Measurements from ENCODE around the gene FAM241A.
"Not testable (repeated sequence)": the region's sequence is repeated elsewhere in the genome, so short reads cannot be mapped to it uniquely, and the experiment has no call there.

Gene FAM241A

GRCh38 chr4:112145326-112145789 lies at the start of gene FAM241A:
Gene FAM241A (plus strand): TSS chr4:112145454. CDS start chr4:112145581, 127 bp downstream.
- DNase-seq (ENCODE audit: low read depth) = peak; percentile 93

GRCh38 chr4:112098841-112099530 lies 46.3 kb upstream of the FAM241A start:
- no peak for DNase-seq (ENCODE audit: low read depth)

GRCh38 chr4:112099701-112100297 lies 45.5 kb upstream of the FAM241A start:
- DNase-seq (ENCODE audit: low read depth) = no peak

GRCh38 chr4:112102875-112103370 lies 42.3 kb upstream of the FAM241A start:
- no peak for DNase-seq (ENCODE audit: low read depth)

DNA sequence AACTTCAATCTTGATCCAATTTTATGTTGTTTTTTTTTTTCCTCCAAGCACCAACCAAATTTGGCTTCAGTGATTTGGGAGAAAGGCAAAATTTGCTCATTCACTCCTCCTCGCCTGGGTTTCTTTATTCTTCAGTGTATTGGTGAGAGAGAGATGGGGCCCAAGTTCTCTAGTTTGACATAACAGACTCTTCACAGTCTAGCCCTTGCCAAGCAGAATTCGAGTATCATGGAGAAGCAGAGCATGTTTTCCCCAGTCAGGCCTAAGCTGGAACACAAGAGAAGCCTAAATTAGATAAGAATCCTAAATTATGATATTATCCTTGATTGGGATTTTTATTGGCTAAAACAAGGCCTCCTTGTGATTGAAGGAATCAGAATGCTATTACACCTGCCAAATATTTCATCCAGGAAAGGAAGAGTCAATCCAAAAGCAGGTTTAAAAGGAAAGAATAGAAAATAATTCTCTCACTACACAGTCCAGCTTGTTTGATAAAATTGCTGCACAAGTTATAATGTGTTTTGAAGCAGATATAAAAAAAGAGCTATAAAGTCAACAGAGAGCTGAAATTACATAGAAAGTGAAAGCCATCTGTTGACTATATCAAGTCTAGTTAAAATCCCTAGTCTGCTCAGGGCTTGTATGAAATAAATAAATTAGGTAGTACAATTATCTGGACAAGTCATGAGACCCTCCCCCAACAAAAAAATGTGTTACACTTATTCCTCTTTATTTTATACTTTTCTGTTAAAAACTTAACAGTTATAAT lies 39.9 kb upstream of the FAM241A start:
- no peak for DNase-seq (ENCODE audit: low read depth)

DNA sequence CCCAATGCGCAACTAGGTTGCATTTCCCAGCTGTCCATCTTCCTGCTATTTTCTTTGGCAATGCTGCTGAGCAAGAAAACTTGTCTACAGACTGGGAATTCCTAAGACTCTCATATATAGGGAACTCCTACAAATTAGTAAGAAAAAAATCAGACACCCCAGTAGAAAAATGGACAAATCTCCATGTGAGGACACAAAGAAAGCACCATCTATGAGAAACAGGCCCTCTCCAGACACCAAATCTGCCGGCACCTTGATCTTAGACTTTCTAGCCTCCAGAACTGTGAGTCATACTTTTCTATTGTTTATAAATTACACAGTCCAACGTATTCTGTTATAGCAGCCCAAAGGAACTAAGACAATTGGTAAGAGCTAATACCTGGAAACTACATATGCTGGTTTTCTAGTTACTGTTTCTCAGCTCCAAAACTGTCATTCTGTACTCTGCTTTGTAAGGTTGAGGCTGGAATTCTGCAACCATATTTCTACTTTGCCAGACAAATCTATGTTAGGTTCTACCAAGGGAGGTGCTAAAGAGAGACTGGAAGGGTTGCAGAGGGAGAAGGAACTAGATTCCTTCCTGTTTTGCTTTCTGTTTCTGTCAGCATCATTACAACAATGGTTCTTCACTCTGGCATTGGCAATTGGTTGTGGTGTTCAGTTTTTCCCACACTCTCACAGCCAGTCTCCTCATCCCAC lies 35.7 kb upstream of the FAM241A start:
- DNase-seq (ENCODE audit: low read depth) = no peak

DNA sequence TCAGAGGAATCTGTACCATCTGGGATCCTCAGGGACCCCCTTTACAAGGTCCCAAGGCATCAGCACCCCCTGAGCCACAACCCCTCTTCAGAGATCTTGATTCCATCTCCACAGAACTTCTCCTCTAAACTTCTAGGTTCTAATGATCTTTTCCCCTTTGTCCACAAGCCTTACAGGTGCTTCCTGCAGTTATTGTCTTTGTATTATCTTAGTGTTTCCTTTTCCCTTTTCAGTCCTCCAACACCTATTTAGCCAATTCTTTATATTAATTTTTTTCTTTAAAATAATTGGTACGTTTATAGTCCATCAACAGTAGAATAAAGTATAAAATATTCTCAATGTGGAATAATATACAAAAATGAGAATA lies 35.2 kb upstream of the FAM241A start:
- no peak for DNase-seq (ENCODE audit: low read depth)

DNA sequence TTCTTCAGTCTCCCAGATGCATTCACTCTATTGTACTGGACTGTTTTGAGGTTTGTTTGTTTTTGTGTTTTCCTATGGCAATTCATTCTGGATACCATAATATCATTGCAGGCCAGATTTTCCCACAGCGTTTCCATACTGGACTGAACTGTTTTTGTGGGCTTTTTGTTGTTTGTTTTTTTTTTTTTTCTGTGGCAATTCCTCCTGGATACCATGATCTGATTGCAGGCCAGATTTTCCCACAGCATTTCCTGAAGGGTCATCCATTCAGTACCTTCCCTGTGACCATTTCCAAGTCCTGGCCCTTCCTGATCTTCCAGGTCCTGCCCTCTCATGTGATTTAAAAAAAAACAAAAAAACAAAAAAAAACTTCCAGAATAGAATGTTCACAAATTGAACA lies 33.9 kb upstream of the FAM241A start:
- no peak for DNase-seq (ENCODE audit: low read depth)

GRCh38 chr4:112112095-112112494 lies 33.2 kb upstream of the FAM241A start:
- not testable (repeated sequence) for DNase-seq (ENCODE audit: low read depth)

DNA sequence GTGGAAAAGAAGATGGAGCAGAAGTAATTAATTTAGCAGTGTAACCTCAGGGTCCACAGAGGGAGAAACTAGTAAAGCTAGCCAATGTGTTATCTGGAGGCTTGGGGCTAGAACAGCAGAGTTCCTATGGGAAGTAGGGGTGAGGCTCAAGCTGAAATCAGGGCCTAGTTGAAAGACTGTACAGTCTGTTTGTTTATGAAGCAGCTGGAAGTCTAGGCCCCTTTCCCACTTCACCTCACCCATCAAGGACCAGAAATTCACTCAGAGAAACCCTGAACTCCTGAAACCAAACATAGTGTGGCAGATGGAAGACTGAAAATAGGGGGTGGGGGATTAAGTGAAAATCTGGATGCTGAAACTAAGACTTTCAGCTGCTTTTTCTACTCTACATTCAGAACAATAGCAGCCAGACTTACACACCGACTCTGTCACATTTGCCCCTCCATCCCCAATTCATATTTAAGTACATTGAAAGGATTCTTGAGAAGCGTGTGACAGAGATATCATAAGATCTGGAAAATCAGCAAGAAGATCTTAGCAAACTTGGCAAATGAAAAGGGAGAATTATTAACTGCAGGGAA lies 32.6 kb upstream of the FAM241A start:
- DNase-seq (ENCODE audit: low read depth) = no peak

DNA sequence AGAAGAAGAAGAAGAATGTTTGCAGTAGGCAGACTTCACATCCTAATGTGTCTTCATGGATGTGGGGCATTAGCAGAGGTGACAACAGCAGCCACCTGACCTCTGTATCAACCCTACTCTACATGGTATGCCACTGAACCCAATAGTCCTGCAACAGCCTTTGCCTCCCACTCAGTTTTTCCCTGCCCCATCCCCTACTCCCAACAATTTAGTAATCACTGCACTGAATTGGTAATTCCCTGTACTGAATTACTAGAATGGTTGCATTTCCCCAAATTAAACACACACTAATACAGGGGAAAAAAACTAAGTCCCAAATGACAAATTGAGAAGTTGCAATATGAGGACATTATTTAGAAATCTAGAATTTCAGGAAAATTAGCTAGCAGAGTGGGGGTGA lies 31.4 kb upstream of the FAM241A start:
- DNase-seq (ENCODE audit: low read depth) = no peak

DNA sequence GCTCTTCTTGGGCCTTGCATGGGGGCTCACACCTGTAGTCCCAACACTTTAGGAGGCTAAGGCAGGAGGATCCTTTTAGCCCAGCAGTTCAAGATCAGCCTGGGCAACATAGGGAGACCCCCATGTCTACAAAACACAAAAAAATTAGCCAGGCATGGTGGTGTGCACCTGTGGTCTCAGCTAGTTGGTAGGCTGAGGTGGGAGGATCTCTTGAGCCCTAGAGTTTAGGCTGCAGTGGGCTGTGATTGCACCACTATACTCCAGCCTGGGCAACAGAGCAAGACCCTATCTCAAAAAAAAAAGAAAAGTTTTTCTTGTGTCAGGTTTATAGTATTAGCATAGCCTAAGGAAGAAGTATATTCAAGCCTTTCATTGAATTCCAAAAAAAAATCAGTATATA lies 30.8 kb upstream of the FAM241A start:
- DNase-seq (ENCODE audit: low read depth) = no peak

DNA sequence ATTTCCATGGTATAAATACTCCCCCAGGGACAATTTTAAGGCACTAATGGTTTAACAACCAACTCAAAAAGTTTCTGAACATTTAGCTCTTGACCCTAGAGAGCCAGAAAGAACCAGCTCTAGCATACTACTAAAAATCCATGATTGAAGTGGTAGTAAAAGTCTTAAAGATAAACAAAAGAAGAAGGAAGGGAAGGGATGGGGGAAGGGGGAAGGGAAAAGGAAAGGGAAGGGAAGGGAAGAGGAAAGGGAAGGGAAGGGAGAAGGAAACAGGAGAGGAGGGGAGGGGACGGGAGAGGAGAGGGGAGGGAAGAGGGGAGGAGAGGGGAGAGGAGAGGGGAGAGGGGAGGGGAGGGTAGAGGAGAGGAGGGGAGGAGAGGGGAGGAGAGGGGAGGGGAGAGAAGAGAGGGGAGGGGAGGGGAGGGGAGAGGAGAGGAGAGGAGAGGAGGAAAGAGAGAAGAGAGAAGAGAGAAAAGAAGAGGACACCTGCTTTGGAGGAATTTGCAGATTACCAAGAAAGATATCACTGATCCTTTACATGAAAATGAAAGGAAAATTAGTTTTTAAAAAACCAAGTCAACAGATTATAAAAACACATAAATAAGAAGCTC lies 26.4 kb upstream of the FAM241A start:
- DNase-seq (ENCODE audit: low read depth) = no peak

DNA sequence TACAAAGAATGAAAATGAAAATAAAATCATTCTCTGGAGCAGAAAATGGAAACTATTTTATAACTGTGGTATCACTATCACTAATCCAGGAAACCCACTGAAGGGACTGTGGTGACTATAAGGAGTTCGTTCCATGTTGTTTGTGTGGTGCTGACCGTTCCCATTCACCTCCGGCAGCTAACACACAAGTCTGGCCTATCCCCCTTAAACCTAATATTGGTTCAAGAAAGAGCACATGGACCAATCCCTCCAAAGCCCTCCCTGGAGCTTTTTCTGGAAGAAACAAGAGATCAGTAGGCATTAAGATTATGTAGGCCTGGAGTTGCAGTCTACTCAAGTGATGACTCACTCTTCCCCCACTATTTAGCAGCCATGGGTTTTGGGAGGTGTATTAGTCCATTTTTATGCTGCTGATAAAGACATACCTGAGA lies 25.9 kb upstream of the FAM241A start:
- DNase-seq (ENCODE audit: low read depth) = no peak

DNA sequence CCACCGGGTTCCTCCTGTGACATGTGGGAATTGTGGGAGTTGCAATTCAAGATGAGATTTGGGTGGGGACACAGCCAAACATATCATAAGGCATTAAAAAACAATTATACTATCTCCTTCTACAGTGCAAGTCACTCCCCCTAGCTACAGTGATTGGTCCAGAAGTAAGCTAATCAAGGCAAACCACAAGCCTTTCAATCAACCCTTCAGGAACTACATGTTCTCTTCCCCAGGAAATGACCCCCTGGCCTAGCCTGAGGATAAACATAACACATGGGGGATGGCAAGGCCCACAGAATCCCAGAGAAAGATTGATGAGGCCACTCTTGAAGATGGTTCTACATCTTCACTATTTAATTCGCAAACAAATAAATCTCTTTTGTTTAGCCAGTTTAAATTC lies 25.2 kb upstream of the FAM241A start:
- DNase-seq (ENCODE audit: low read depth) = no peak

DNA sequence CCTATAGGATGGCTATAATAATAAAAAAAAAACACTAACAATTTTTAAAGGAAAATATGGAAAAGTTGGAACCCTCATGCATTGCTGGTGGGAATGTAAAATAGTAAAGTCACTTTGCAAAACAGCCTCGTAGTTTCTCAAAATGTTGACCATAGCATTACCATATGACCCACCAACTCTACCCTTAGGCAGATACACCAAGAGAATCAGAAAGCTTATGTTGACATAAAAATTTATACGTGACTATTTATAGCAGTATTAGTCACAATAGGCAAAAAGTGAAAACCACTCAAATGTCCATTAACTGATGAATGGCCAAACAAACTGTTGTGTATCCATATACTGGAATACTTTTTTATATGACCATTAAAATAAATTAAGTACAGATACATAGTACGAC lies 19.8 kb upstream of the FAM241A start:
- DNase-seq (ENCODE audit: low read depth) = no peak

DNA sequence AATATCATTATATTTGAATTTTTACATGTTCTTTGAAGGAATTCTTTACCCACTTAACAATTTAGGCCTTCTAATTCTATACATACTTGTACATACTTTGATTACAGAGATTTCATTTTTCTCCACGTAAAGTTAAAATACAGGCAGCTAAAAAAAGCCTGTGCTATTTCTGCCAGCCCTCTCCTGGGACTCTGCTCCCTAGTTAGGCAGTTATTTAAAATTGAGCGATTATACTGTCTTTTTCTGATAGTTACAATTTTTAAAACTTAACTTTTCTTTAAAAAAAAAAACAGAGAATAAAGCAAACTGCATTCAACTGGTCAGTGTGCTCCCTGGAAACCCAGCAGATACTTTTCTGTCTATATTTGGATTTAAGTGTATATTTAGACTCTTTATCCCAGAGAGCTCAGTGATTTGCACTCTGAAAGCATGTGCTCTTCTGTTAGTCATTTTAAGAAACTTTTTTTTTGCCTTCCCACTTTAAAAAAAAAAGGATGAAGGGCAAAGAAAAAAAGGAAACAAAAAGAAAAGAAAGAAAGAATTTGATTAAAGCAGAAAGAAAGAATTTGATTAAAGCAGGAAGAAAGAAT lies 18.1 kb upstream of the FAM241A start:
- DNase-seq (ENCODE audit: low read depth) = no peak

- DNase-seq (ENCODE audit: low read depth) = no peak
Observed at GRCh38 chr4:112127803-112128202, 17.5 kb upstream of the FAM241A start.

DNA sequence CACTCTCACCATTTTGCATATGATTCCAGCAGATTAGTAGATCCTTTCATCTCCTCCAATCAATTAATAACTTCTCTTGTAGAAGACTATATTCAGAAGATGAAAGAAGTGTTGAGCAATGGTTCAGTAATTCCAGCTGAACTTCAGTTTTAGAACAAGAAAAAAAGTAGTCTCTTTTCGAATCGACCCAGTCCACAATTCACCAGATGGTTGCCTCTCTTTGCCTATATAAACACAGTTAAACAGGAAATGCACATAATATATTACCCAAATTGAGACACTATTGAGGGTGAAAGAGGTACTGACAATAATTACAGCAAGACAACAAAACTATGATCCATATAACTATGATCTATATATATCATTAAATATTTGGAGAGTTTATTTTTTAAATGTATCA lies 16.8 kb upstream of the FAM241A start:
- no peak for DNase-seq (ENCODE audit: low read depth)

DNA sequence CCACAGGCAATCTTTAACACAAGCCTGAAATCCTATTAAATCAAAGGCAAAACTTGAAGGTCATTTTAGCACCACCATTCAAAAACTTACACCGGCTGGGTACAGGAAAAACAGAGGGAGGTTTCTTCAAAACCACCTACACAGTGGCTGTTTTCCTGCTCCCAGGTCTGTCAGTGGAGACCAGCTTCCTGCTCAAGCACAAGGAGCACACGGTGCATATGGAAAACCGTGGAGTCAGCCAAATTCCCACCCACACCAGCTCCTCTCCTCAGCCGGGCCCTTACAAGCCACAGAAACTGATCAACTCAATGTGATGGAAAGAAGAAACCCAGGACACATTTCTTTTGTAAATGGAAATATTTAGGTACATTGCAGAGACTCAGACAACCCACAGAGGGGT lies 14.3 kb upstream of the FAM241A start:
- DNase-seq (ENCODE audit: low read depth) = no peak

DNA sequence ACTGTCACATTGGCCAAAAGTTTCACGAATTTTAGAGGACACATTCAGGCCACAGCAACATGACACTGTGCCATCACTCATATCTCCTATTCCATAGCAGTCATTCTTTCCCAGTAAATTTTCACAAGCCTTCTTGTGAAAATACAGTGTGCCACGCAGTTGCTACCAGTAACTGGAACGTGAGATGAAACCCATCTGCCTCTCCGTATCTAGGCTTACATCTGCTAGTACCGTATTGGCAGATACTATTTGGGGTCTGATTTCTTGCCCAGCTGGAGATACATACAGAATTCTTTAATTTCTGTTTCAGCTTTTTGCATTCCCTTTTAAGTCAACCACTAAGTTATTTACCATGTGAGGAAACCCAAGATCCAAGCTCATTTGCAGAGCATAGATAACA lies 8.7 kb upstream of the FAM241A start:
- DNase-seq (ENCODE audit: low read depth) = no peak

Measured in activated T-cell treated with anti-CD3 and anti-CD28 coated beads for 1 hour (primary cell).